Endothelial cell of umbilical vein (primary cell): Measurements from ENCODE around the gene FRMD6. TPM values are rescaled to one million over a fixed set of nuclear protein-coding genes. Genes with fewer than 3 reads are reported as not detected.

ENCODE experiments used
- BruUV-seq: library from RNA; stranded (reverse); fragments of 400-500 nt; replicated peaks from 2 replicates; lab custom pipeline; 2021; lab: Mats Ljungman, UMichigan
- CTCF ChIA-PET: fragments of 300-600, 350-600 bp; sonication (Branson Sonifier 250); formaldehyde crosslinking; loops from one replicate; lab custom pipeline; 2021; ENCODE audit warnings: antibody characterized with exemption, inconsistent platforms; lab: Charles Lee
- POLR2A ChIA-PET: fragments of 300-600, 350-600 bp; sonication (Branson Sonifier 250); formaldehyde crosslinking; loops from one replicate; lab custom pipeline; 2021; ENCODE audit warnings: antibody characterized with exemption, inconsistent platforms; lab: Charles Lee
- DNase-seq: peaks from one replicate; pipeline ENCODE4 v3.0.0-alpha.2; 2011; ENCODE audit warnings: low read depth, low spot score
- FAIRE-seq: peaks from 2 replicates; lab custom pipeline; 2011; peaks lifted over from hg19 to GRCh38; lab: Jason Lieb, UNC
- H2AFZ ChIP-seq: 2 replicates; pipeline ENCODE4 v1.6.0; 2012; ENCODE audit warnings: low read depth, low read length, control low read depth, inconsistent platforms
- H3K27ac ChIP-seq: 2 replicates; pipeline ENCODE4 v1.5.1; 2011; ENCODE audit warnings: low read depth, mild to moderate bottlenecking, control low read depth, low read length, moderate library complexity; ENCODE audit not compliant: insufficient read depth
- H3K27me3 ChIP-seq, 2 experiments: 2 replicates each; pipeline versions ENCODE4 v1.6.0 to v1.6.1; 2011; ENCODE audit warnings: low read length in 2 of 2, mixed read lengths in 1 of 2; ENCODE audit not compliant: control insufficient read depth in 2 of 2, insufficient read depth in 2 of 2
- H3K36me3 ChIP-seq, 2 experiments: 2 replicates in 1 of 2; 3 replicates in 1 of 2; pipeline ENCODE4 v1.5.1; 2011; ENCODE audit warnings: low read length in 2 of 2, mild to moderate bottlenecking in 1 of 2, moderate library complexity in 1 of 2; ENCODE audit not compliant: control insufficient read depth in 2 of 2, insufficient read depth in 2 of 2; ENCODE audit errors: extremely low read depth in 1 of 2
- H3K4me1 ChIP-seq: 3 replicates; pipeline ENCODE4 v1.5.1; 2011; ENCODE audit warnings: mild to moderate bottlenecking, low read length; ENCODE audit not compliant: control insufficient read depth, insufficient read depth; ENCODE audit errors: extremely low read depth
- H3K4me2 ChIP-seq: 2 replicates; pipeline ENCODE4 v1.6.1; 2011; ENCODE audit warnings: low read length, control low read depth, mixed read lengths; ENCODE audit not compliant: insufficient read depth
- H3K4me3 ChIP-seq, 3 experiments: fragments of 200-600 bp in 1 of 3; sonication (generic), shearing (Covaris generic) in 1 of 3; replicated peaks in 1 of 3; 2 replicates each; pipeline ENCODE4 v1.5.1; 2011 to 2016; ENCODE audit warnings: control low read depth in 3 of 3, low read length in 3 of 3, mild to moderate bottlenecking in 2 of 3, inconsistent platforms in 1 of 3, low read depth in 1 of 3, moderate library complexity in 1 of 3; ENCODE audit not compliant: insufficient read depth in 1 of 3
- H3K79me2 ChIP-seq: 2 replicates; pipeline ENCODE4 v1.6.0; 2012; ENCODE audit warnings: low read length, inconsistent platforms; ENCODE audit not compliant: control insufficient read depth, insufficient read depth
- H3K9ac ChIP-seq: replicated peaks from 2 replicates; pipeline ENCODE3; 2011; ENCODE audit warnings: low read length, control low read depth; ENCODE audit not compliant: insufficient read depth; ENCODE audit errors: extremely low read depth
- H3K9me1 ChIP-seq: replicated peaks from 3 replicates; pipeline ENCODE4 v1.6.0; 2011; ENCODE audit warnings: mild to moderate bottlenecking, low read length; ENCODE audit not compliant: control insufficient read depth, insufficient read depth; ENCODE audit errors: extremely low read depth
- H3K9me3 ChIP-seq: replicated peaks from 2 replicates; pipeline ENCODE4 v1.5.1; 2012; ENCODE audit warnings: low read length, inconsistent platforms; ENCODE audit not compliant: control insufficient read depth, insufficient read depth
- H4K20me1 ChIP-seq: replicated peaks from 2 replicates; pipeline ENCODE3; 2011; ENCODE audit warnings: mild to moderate bottlenecking, low read length; ENCODE audit not compliant: control insufficient read depth, insufficient read depth; ENCODE audit errors: extremely low read depth
- CTCF ChIP-seq, 2 donors: IDR thresholded peaks; 1 replicate in 1 of 2; 2 replicates in 1 of 2; pipeline ENCODE4 v1.5.1; 2011; ENCODE audit warnings: low read length in 2 of 2, mild to moderate bottlenecking in 2 of 2, moderate library complexity in 2 of 2, control low read depth in 1 of 2, inconsistent platforms in 1 of 2, low read depth in 1 of 2; ENCODE audit not compliant: insufficient read depth in 1 of 2; ENCODE audit errors: extremely low read depth in 1 of 2
- EZH2 ChIP-seq: IDR thresholded peaks from 2 replicates; pipeline ENCODE4 v1.6.1; 2012; ENCODE audit warnings: borderline replicate concordance, low read depth, mild to moderate bottlenecking, moderate library complexity, low read length, inconsistent platforms; ENCODE audit not compliant: severe bottlenecking
- GATA2 ChIP-seq: IDR thresholded peaks from 2 replicates; pipeline ENCODE4 v1.7.0; 2011; ENCODE audit warnings: low read depth, mild to moderate bottlenecking, moderate library complexity, mixed read lengths, low read length; ENCODE audit not compliant: insufficient read length, insufficient read depth
- JUN ChIP-seq: IDR thresholded peaks from 2 replicates; pipeline ENCODE4 v1.6.1; 2011; ENCODE audit warnings: borderline replicate concordance, low read depth; ENCODE audit not compliant: insufficient read length, insufficient read depth
- POLR2AphosphoS5 ChIP-seq: IDR thresholded peaks from 2 replicates; pipeline ENCODE4 v1.6.1; 2012; ENCODE audit warnings: low read depth, mild to moderate bottlenecking, control low read depth, low read length, moderate library complexity; ENCODE audit not compliant: insufficient read depth
- dilution Hi-C: fragments of 300-500 bp; cut with MboI; formaldehyde crosslinking; loops from one replicate; pipeline ENCODE4 v1.15.0; 2019; ENCODE audit warnings: low sequenced_read_pairs; ENCODE audit not compliant: extremely low pct_ligation_motif_present
- intact Hi-C: fragments of 100-400 bp; cut with micrococcal nuclease; formaldehyde crosslinking; loops from one replicate; pipeline ENCODE4 v1.10.0; 2022
- polyA plus RNA-seq, 4 experiments: library from polyadenylated mRNA; depleted of rRNA in 3 of 4; stranded (reverse) in 3 of 4; unstranded in 1 of 4; fragments of >200 nt; gene quantifications; 2 replicates each; pipeline versions ENCODE4 v1.2.1 to v1.2.3, GENCODE V29; 2011 to 2012; ENCODE audit warnings: missing spikeins in 1 of 4
- total RNA-seq: library from RNA; stranded (reverse); gene quantifications from 2 replicates; pipeline ENCODE4 v1.2.3, GENCODE V29; 2021

FRMD6 gene
- total and polyA plus RNA-seq, 2 donors (not counting 3 experiments of a cell fraction or from before 2014, with no cell fraction given): 69.0 to 97.1 TPM

- Histone ChIP-seq H3K36me3 (peaks cover 0 to 3% of the 10 kb centered on the region in 2 experiments), H3K4me3 (peak overlapping the region; percentile 89 to 96 (median 93)), H4K20me1 (no peaks in the 10 kb centered on the region), H3K4me1 (peaks cover 51% of the 10 kb centered on the region), H3K27me3 (no peaks in the 10 kb centered on the region), H3K9me3 (no peaks in the 10 kb centered on the region), H3K9ac (peak overlapping the region; percentile 97), H2AFZ (no peak overlapping the region), H3K4me2 (peak overlapping the region; percentile 89), H3K27ac (peak overlapping the region; percentile 94), H3K79me2 (peaks cover 83% of the 10 kb centered on the region), H3K9me1 (no peaks in the 10 kb centered on the region)
- dilution Hi-C loops (no loop called here), intact Hi-C loops (loop anchor here (1.0 to 10.0 kb wide), 7 partner anchors 74 to 332 kb away; partner anchors contain the start of gene RTRAF)
- POLR2A ChIA-PET: interaction anchor here (0.7 to 3.6 kb wide), 7 partner anchors 9 to 257 kb away, joined by 3 to 37 read pairs (median 3); no protein-coding TSS in a partner anchor
- BruUV-seq: no TSS peak
- CTCF ChIA-PET: interaction anchor here (0.6 to 3.7 kb wide), 25 partner anchors 8 to 370 kb away, joined by 3 to 43 read pairs (median 4); no protein-coding TSS in a partner anchor
- FAIRE-seq (peak; percentile 76), DNase-seq (peak; percentile 87)
- TF ChIP-seq JUN: no peak
- TF ChIP-seq POLR2AphosphoS5: peak; percentile 35
- peak; percentile 53 for TF ChIP-seq GATA2
- TF ChIP-seq EZH2: no peak
- TF ChIP-seq CTCF (IDR thresholded peaks at IDR 0.05; ENCODE audit: extremely low read depth in 1 of 2, insufficient read depth in 1 of 2, low read depth in 1 of 2, low read length in 2 of 2): peak in 1 of 2 donors; percentile 18
Measured at GRCh38 chr14:51653079-51653774, 1.5 kb downstream of the FRMD6 start.
